ENCODE measurements around the gene FAHD1.

- TF ChIP-seq, protein P1, sequence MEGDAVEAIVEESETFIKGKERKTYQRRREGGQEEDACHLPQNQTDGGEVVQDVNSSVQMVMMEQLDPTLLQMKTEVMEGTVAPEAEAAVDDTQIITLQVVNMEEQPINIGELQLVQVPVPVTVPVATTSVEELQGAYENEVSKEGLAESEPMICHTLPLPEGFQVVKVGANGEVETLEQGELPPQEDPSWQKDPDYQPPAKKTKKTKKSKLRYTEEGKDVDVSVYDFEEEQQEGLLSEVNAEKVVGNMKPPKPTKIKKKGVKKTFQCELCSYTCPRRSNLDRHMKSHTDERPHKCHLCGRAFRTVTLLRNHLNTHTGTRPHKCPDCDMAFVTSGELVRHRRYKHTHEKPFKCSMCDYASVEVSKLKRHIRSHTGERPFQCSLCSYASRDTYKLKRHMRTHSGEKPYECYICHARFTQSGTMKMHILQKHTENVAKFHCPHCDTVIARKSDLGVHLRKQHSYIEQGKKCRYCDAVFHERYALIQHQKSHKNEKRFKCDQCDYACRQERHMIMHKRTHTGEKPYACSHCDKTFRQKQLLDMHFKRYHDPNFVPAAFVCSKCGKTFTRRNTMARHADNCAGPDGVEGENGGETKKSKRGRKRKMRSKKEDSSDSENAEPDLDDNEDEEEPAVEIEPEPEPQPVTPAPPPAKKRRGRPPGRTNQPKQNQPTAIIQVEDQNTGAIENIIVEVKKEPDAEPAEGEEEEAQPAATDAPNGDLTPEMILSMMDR (IDR thresholded peaks at IDR 0.05; ENCODE audit: poor library complexity, severe bottlenecking): no peak
- TF ChIP-seq POLR2AphosphoS5 (IDR thresholded peaks at IDR 0.05) (no peak), TAF1 (IDR thresholded peaks at IDR 0.05; ENCODE audit: low read depth) (no peak)
- TF ChIP-seq, protein P2, sequence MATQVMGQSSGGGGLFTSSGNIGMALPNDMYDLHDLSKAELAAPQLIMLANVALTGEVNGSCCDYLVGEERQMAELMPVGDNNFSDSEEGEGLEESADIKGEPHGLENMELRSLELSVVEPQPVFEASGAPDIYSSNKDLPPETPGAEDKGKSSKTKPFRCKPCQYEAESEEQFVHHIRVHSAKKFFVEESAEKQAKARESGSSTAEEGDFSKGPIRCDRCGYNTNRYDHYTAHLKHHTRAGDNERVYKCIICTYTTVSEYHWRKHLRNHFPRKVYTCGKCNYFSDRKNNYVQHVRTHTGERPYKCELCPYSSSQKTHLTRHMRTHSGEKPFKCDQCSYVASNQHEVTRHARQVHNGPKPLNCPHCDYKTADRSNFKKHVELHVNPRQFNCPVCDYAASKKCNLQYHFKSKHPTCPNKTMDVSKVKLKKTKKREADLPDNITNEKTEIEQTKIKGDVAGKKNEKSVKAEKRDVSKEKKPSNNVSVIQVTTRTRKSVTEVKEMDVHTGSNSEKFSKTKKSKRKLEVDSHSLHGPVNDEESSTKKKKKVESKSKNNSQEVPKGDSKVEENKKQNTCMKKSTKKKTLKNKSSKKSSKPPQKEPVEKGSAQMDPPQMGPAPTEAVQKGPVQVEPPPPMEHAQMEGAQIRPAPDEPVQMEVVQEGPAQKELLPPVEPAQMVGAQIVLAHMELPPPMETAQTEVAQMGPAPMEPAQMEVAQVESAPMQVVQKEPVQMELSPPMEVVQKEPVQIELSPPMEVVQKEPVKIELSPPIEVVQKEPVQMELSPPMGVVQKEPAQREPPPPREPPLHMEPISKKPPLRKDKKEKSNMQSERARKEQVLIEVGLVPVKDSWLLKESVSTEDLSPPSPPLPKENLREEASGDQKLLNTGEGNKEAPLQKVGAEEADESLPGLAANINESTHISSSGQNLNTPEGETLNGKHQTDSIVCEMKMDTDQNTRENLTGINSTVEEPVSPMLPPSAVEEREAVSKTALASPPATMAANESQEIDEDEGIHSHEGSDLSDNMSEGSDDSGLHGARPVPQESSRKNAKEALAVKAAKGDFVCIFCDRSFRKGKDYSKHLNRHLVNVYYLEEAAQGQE (IDR thresholded peaks at IDR 0.05; ENCODE audit: borderline replicate concordance): no peak
These were observed 32.7 kb upstream of the FAHD1 start for GRCh38 chr16:1794221-1794871.

Measured in neural cell (in vitro differentiated cells).